ENCODE measurements around the gene PDLIM3.
"Not testable (repeated sequence)": the region's sequence is repeated elsewhere in the genome, so short reads cannot be mapped to it uniquely, and the experiment has no call there.

The PDLIM3 gene

GRCh38 chr4:185518069-185518468, 17.2 kb downstream of the PDLIM3 start:
- DNase-seq: no peak

- DNase-seq: no peak
Observed at GRCh38 chr4:185515248-185515647, 20.1 kb downstream of the PDLIM3 start.

GRCh38 chr4:185514182-185514697, 21.1 kb downstream of the PDLIM3 start:
- DNase-seq: no peak

GRCh38 chr4:185513489-185514181, 21.7 kb downstream of the PDLIM3 start:
- DNase-seq: no peak

- no peak for DNase-seq
Observed at GRCh38 chr4:185512516-185512915, 22.8 kb downstream of the PDLIM3 start.

- DNase-seq: not testable (repeated sequence)
Observed at GRCh38 chr4:185511243-185511642, 24.1 kb downstream of the PDLIM3 start.

GRCh38 chr4:185510806-185511205, 24.5 kb downstream of the PDLIM3 start:
- DNase-seq: no peak

- no peak for DNase-seq
Observed at GRCh38 chr4:185508181-185508580, 27.1 kb downstream of the PDLIM3 start.

GRCh38 chr4:185506422-185506821, 28.9 kb downstream of the PDLIM3 start:
- DNase-seq: no peak

- no peak for DNase-seq
Observed at GRCh38 chr4:185504098-185505047, 30.9 kb downstream of the PDLIM3 start.

- DNase-seq: no peak
Observed at GRCh38 chr4:185502386-185502785, 32.9 kb downstream of the PDLIM3 start.

GRCh38 chr4:185500576-185500975, 34.7 kb downstream of the PDLIM3 start:
- no peak for DNase-seq

GRCh38 chr4:185500035-185500434, 35.3 kb downstream of the PDLIM3 start:
- DNase-seq: no peak

- no peak for DNase-seq
Observed at GRCh38 chr4:185488650-185489049, 46.7 kb downstream of the PDLIM3 start.

- no peak for DNase-seq
Observed at GRCh38 chr4:185481401-185481800, 53.9 kb downstream of the PDLIM3 start.

- DNase-seq: no peak
Observed at GRCh38 chr4:185480016-185480732, 55.1 kb downstream of the PDLIM3 start.

- DNase-seq: no peak
Observed at GRCh38 chr4:185479507-185479971, 55.8 kb downstream of the PDLIM3 start.

GRCh38 chr4:185473247-185473646, 62.1 kb downstream of the PDLIM3 start:
- DNase-seq: no peak

- no peak for DNase-seq
Observed at GRCh38 chr4:185472103-185472542, 63.2 kb downstream of the PDLIM3 start.

GRCh38 chr4:185471235-185472102, 63.8 kb downstream of the PDLIM3 start, which contains the start of gene CCDC110:
Gene CCDC110 (minus strand): TSS chr4:185471733. CDS start chr4:185471683, 50 bp downstream.
- DNase-seq: peak; percentile 92

GRCh38 chr4:185470501-185471195, 64.7 kb downstream of the PDLIM3 start:
- DNase-seq: peak; percentile 48

Data from stimulated activated naive CD4-positive, alpha-beta T cell treated with Interleukin-2 at 50 U/mL for 16 hours (primary cell).